GM12878 (cell line): Measurements from ENCODE around the gene CSNK2A1. TPM values are rescaled to one million over a fixed set of nuclear protein-coding genes. Genes with fewer than 3 reads are reported as not detected.

Experiments used
- BCL11A ChIP-seq: IDR thresholded peaks from 2 replicates; pipeline ENCODE4 v1.6.1; 2011; ENCODE audit warnings: low read depth, low read length
- BHLHE40 ChIP-seq, 2 experiments: fragments of 450-650 bp in 1 of 2; IDR thresholded peaks; 2 replicates each; pipeline ENCODE4 v1.6.1; 2011 to 2017; ENCODE audit warnings: low read depth in 2 of 2, borderline replicate concordance in 1 of 2, improper control_type of control experiment in 1 of 2, low read length in 1 of 2, mild to moderate bottlenecking in 1 of 2
- CHD1 ChIP-seq: IDR thresholded peaks from 2 replicates; pipeline ENCODE4 v1.6.1; 2012; ENCODE audit warnings: low read depth, low read length, improper control_type of control experiment
- DPF2 ChIP-seq: fragments of 450-650 bp; IDR thresholded peaks from 2 replicates; pipeline ENCODE4 v1.6.1; 2017; ENCODE audit warnings: mild to moderate bottlenecking
- ESRRA ChIP-seq: IDR thresholded peaks from 2 replicates; pipeline ENCODE4 v1.6.1; 2012; ENCODE audit warnings: mild to moderate bottlenecking, low read length, improper control_type of control experiment
- MAX ChIP-seq: IDR thresholded peaks from 2 replicates; pipeline ENCODE4 v1.6.1; 2012; ENCODE audit warnings: low read depth, low read length, improper control_type of control experiment
- NFYA ChIP-seq: IDR thresholded peaks from 2 replicates; pipeline ENCODE4 v1.6.1; 2011; ENCODE audit warnings: low read depth, mild to moderate bottlenecking, low read length, improper control_type of control experiment, borderline replicate concordance
- POLR2AphosphoS2 ChIP-seq: IDR thresholded peaks from 2 replicates; pipeline ENCODE4 v1.6.1; 2011; ENCODE audit warnings: low read depth, mild to moderate bottlenecking, low read length, improper control_type of control experiment, moderate library complexity
- RAD21 ChIP-seq: IDR thresholded peaks from 2 replicates; pipeline ENCODE4 v1.6.1; 2011; ENCODE audit warnings: mild to moderate bottlenecking, low read depth, low read length, moderate library complexity; ENCODE audit not compliant: insufficient read depth
- SIX5 ChIP-seq: IDR thresholded peaks from 2 replicates; pipeline ENCODE4 v1.6.1; 2011; ENCODE audit warnings: mild to moderate bottlenecking, low read depth, low read length, moderate library complexity; ENCODE audit not compliant: severe bottlenecking
- SP1 ChIP-seq: IDR thresholded peaks from one replicate; pipeline ENCODE4 v1.6.1; 2011; ENCODE audit warnings: low read depth, low read length
- YY1 ChIP-seq: IDR thresholded peaks from 2 replicates; pipeline ENCODE4 v1.6.1; 2011; ENCODE audit warnings: low read depth, mild to moderate bottlenecking, low read length
- ZBTB33 ChIP-seq: fragments of 450-650 bp; IDR thresholded peaks from 2 replicates; pipeline ENCODE4 v1.6.1; 2017; ENCODE audit warnings: mild to moderate bottlenecking
- polyA plus RNA-seq, 11 experiments: library from polyadenylated mRNA; depleted of rRNA in 4 of 11; unstranded in 6 of 11; stranded (reverse) in 5 of 11; fragments of >200 nt; fragmentation: Nextera tagmentation in 4 of 11; fragmentation: Illumina TruSeq in 1 of 11; extraction: Ambion mirVana in 4 of 11; extraction: Trizol in 1 of 11; gene quantifications; 1 replicate in 1 of 11; 2 replicates in 10 of 11; pipeline versions ENCODE4 v1.2.1 to v1.2.3, GENCODE V29; 2011 to 2016; ENCODE audit warnings: inconsistent platforms in 2 of 11, missing spikeins in 2 of 11, low read depth in 1 of 11
- total RNA-seq, 4 experiments: library from RNA; depleted of rRNA in 3 of 4; stranded (reverse); fragments of >200 nt in 3 of 4; fragmentation: Illumina TruSeq in 1 of 4; extraction: Trizol in 1 of 4; gene quantifications; 2 replicates each; pipeline versions ENCODE4 v1.2.1 to v1.2.3, GENCODE V29; 2013 to 2021
- TF ChIP-seq, protein P1 (sequence below): fragments of 150-350 bp; IDR thresholded peaks from 2 replicates; pipeline ENCODE4 v1.6.1; 2016; ENCODE audit warnings: low read depth, low read length
- TF ChIP-seq, protein P2 (sequence below): fragments of 450-650 bp; formaldehyde crosslinking; IDR thresholded peaks from 2 replicates; pipeline ENCODE4 v1.5.0; 2022; ENCODE audit warnings: mild to moderate bottlenecking, missing genetic modification characterization
- TF ChIP-seq, protein P3 (sequence below): IDR thresholded peaks from 2 replicates; pipeline ENCODE4 v1.6.1; 2012; ENCODE audit warnings: mild to moderate bottlenecking, low read depth, low read length

Gene CSNK2A1
- total and polyA plus RNA-seq, 10 of the 15 experiments (the other 5 are each of a cell fraction or from before 2014, with no cell fraction given) = 47.6 to 199 (median 95.0) TPM

DNA sequence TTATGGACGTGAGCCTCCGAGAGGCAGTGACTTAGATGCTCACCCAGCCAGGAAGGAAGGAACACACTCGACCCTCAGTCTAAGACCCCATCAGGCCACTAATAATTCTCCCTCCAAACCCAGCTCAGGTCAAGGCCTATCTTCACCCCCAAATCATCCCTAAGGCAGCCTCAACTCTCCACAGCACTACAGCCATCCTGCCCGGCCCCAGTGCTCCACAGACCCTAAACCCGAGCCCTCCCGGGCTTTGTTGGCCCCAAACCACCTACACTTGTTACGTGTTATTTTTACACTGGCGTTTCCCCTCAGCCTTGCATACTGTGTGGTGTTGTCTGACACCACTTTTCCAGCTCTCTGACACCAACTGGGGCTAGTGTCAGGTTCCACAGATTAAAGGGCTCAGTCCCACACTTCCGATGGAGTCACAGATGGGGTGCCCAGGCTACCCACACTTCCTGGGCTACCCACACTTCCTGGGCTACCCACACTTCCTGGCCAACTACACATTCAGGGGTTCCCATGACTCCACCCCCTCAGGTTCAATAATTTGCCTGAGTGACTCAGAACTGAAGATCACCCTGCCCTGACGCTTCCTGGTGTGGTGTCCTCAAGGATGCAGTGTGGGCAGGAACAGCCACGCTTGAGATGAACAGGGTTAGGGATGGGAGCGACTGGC is 110.2 kb downstream of the CSNK2A1 start (continued):
- TF ChIP-seq, protein P1, sequence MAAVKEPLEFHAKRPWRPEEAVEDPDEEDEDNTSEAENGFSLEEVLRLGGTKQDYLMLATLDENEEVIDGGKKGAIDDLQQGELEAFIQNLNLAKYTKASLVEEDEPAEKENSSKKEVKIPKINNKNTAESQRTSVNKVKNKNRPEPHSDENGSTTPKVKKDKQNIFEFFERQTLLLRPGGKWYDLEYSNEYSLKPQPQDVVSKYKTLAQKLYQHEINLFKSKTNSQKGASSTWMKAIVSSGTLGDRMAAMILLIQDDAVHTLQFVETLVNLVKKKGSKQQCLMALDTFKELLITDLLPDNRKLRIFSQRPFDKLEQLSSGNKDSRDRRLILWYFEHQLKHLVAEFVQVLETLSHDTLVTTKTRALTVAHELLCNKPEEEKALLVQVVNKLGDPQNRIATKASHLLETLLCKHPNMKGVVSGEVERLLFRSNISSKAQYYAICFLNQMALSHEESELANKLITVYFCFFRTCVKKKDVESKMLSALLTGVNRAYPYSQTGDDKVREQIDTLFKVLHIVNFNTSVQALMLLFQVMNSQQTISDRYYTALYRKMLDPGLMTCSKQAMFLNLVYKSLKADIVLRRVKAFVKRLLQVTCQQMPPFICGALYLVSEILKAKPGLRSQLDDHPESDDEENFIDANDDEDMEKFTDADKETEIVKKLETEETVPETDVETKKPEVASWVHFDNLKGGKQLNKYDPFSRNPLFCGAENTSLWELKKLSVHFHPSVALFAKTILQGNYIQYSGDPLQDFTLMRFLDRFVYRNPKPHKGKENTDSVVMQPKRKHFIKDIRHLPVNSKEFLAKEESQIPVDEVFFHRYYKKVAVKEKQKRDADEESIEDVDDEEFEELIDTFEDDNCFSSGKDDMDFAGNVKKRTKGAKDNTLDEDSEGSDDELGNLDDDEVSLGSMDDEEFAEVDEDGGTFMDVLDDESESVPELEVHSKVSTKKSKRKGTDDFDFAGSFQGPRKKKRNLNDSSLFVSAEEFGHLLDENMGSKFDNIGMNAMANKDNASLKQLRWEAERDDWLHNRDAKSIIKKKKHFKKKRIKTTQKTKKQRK = no peak
- TF ChIP-seq ESRRA = no peak
- no peak for TF ChIP-seq RAD21
- TF ChIP-seq BHLHE40 (IDR thresholded peaks at IDR 0.05; ENCODE audit: borderline replicate concordance in 1 of 2, low read depth in 2 of 2, low read length in 1 of 2) = peak in 1 of 2 experiments; percentile 13; a peak in 1 of 4 replicates
- TF ChIP-seq CHD1 = no peak
- no peak for TF ChIP-seq SP1
- TF ChIP-seq, protein P2, sequence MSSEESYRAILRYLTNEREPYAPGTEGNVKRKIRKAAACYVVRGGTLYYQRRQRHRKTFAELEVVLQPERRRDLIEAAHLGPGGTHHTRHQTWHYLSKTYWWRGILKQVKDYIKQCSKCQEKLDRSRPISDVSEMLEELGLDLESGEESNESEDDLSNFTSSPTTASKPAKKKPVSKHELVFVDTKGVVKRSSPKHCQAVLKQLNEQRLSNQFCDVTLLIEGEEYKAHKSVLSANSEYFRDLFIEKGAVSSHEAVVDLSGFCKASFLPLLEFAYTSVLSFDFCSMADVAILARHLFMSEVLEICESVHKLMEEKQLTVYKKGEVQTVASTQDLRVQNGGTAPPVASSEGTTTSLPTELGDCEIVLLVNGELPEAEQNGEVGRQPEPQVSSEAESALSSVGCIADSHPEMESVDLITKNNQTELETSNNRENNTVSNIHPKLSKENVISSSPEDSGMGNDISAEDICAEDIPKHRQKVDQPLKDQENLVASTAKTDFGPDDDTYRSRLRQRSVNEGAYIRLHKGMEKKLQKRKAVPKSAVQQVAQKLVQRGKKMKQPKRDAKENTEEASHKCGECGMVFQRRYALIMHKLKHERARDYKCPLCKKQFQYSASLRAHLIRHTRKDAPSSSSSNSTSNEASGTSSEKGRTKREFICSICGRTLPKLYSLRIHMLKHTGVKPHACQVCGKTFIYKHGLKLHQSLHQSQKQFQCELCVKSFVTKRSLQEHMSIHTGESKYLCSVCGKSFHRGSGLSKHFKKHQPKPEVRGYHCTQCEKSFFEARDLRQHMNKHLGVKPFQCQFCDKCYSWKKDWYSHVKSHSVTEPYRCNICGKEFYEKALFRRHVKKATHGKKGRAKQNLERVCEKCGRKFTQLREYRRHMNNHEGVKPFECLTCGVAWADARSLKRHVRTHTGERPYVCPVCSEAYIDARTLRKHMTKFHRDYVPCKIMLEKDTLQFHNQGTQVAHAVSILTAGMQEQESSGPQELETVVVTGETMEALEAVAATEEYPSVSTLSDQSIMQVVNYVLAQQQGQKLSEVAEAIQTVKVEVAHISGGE (CRISPR knock-in tag) = no peak
- peak; percentile 78 for TF ChIP-seq DPF2
- TF ChIP-seq YY1 = no peak
- TF ChIP-seq SIX5 = no peak
- TF ChIP-seq POLR2AphosphoS2 = no peak
- TF ChIP-seq ZBTB33 = no peak
- TF ChIP-seq, protein P3, sequence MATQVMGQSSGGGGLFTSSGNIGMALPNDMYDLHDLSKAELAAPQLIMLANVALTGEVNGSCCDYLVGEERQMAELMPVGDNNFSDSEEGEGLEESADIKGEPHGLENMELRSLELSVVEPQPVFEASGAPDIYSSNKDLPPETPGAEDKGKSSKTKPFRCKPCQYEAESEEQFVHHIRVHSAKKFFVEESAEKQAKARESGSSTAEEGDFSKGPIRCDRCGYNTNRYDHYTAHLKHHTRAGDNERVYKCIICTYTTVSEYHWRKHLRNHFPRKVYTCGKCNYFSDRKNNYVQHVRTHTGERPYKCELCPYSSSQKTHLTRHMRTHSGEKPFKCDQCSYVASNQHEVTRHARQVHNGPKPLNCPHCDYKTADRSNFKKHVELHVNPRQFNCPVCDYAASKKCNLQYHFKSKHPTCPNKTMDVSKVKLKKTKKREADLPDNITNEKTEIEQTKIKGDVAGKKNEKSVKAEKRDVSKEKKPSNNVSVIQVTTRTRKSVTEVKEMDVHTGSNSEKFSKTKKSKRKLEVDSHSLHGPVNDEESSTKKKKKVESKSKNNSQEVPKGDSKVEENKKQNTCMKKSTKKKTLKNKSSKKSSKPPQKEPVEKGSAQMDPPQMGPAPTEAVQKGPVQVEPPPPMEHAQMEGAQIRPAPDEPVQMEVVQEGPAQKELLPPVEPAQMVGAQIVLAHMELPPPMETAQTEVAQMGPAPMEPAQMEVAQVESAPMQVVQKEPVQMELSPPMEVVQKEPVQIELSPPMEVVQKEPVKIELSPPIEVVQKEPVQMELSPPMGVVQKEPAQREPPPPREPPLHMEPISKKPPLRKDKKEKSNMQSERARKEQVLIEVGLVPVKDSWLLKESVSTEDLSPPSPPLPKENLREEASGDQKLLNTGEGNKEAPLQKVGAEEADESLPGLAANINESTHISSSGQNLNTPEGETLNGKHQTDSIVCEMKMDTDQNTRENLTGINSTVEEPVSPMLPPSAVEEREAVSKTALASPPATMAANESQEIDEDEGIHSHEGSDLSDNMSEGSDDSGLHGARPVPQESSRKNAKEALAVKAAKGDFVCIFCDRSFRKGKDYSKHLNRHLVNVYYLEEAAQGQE = no peak
- no peak; the same call in 1 of the 2 replicates for TF ChIP-seq BCL11A
- TF ChIP-seq MAX = no peak
- TF ChIP-seq NFYA = no peak
